22Rv1 (cell line): ENCODE measurements around the gene ZBED4.

Experiments
- CTCF ChIP-seq: fragments of 450-650 bp; IDR thresholded peaks from 2 replicates; pipeline ENCODE4 v1.5.1; 2017; ENCODE audit warnings: mild to moderate bottlenecking
- ZFX ChIP-seq: fragments of 450-650 bp; IDR thresholded peaks from 2 replicates; pipeline ENCODE4 v1.6.1; 2017; ENCODE audit warnings: antibody characterized with exemption, borderline replicate concordance

- TF ChIP-seq CTCF, result no peak
- no peak for TF ChIP-seq ZFX
These were observed 38.7 kb downstream of the ZBED4 start for GRCh38 chr22:49892226-49892899.
